ENCODE results near the gene LRRFIP1.

DNA sequence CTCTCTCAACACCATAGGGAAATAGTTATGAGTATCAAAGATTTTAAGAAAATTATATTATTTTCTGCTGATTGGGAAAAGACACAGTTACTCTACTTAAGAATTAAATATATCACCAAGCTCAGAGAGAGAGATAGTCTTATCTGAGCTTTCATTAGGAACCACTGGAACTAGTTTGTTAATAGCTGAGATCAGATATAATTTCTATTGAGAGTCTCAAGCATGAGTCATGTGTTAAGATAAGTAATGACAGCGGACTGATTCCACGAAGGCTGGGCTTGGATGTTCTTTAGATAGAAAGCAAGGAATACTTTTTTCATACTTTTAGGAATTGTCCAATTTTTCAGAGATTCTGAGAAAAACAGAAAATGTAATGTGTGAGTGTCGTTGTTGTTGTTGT, 126.8 kb downstream of the LRRFIP1 start:
- TF ChIP-seq, protein P1, sequence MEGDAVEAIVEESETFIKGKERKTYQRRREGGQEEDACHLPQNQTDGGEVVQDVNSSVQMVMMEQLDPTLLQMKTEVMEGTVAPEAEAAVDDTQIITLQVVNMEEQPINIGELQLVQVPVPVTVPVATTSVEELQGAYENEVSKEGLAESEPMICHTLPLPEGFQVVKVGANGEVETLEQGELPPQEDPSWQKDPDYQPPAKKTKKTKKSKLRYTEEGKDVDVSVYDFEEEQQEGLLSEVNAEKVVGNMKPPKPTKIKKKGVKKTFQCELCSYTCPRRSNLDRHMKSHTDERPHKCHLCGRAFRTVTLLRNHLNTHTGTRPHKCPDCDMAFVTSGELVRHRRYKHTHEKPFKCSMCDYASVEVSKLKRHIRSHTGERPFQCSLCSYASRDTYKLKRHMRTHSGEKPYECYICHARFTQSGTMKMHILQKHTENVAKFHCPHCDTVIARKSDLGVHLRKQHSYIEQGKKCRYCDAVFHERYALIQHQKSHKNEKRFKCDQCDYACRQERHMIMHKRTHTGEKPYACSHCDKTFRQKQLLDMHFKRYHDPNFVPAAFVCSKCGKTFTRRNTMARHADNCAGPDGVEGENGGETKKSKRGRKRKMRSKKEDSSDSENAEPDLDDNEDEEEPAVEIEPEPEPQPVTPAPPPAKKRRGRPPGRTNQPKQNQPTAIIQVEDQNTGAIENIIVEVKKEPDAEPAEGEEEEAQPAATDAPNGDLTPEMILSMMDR (IDR thresholded peaks at IDR 0.05; ENCODE audit: low read depth, low read length): no peak
- no peak for TF ChIP-seq EZH2phosphoT487 (IDR thresholded peaks at IDR 0.05; ENCODE audit: low read depth)
